NCI-H1092 (cell line): ENCODE results near the gene GPRASP1.

ENCODE experiments used
- DNase-seq: peaks from one replicate; lab custom pipeline; 2025; lab: John Stamatoyannopoulos, UW

Gene GPRASP1

DNA sequence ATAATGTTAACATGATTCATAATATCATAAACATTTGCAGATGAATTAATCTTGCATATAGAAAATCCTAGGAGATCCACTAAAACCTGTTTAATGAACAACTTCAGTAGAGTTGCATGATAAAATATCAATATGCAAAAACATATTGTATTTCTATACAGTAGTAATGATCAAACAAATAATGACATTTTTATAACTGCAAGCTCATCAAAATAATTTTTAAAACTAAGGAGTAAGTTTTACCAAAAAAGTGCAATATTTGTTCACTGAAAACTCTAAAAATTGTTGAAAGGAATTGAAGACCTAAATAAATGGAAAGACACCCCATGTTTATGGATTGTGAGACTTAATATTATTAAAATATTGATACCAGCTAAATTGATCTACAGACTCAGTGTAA is 45.0 kb downstream of the GPRASP1 start:
- DNase-seq: no peak

DNA sequence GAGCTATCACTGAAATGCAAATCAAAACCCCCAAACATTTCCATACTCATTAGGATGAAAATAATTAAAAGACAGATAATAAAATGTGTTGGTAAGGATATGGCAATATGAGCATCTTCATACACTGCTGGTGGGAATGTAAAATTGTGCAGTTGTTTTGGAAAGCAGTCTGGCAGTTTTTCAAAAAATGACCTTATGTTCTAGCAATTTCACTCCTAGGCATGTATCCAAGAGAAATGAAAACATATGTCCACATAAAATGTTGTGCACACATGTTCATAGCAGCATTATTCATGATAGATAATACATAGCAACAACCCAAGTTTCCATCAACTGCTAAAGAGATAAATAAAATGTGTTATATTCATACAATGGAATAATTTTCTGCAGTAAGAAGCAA is 46.2 kb downstream of the GPRASP1 start:
- no peak for DNase-seq
